HG03108 (cell line): ENCODE measurements around the gene FBN1.
A peak's percentile ranks its signal among the peaks of the same experiment; 100 is the strongest.

Experiments used
- ATAC-seq: cut with Tn5 transposase; IDR thresholded peaks from one replicate; pipeline ENCODE4 v1.9.1; 2021; ENCODE audit warnings: moderate library complexity; ENCODE audit not compliant: unreplicated experiment

FBN1 gene

GRCh38 chr15:48623456-48623855 lies 22.1 kb downstream of the FBN1 start:
- no peak for ATAC-seq

GRCh38 chr15:48622237-48622636 lies 23.3 kb downstream of the FBN1 start:
- no peak for ATAC-seq

- ATAC-seq: no peak
Measured at GRCh38 chr15:48619446-48619845, 26.1 kb downstream of the FBN1 start.

- no peak for ATAC-seq
Measured at GRCh38 chr15:48617619-48618018, 27.9 kb downstream of the FBN1 start.

- ATAC-seq: no peak
Measured at GRCh38 chr15:48616216-48616615, 29.3 kb downstream of the FBN1 start.

GRCh38 chr15:48614051-48614450 lies 31.5 kb downstream of the FBN1 start:
- no peak for ATAC-seq

- no peak for ATAC-seq
Measured at GRCh38 chr15:48609486-48609885, 36.0 kb downstream of the FBN1 start.

GRCh38 chr15:48607846-48608245 lies 37.7 kb downstream of the FBN1 start:
- ATAC-seq: no peak

GRCh38 chr15:48604567-48604966 lies 40.9 kb downstream of the FBN1 start:
- ATAC-seq: no peak

GRCh38 chr15:48603922-48604321 lies 41.6 kb downstream of the FBN1 start:
- ATAC-seq: no peak

GRCh38 chr15:48603123-48603500 lies 42.4 kb downstream of the FBN1 start:
- ATAC-seq: no peak

GRCh38 chr15:48602358-48603122 lies 43.0 kb downstream of the FBN1 start:
- ATAC-seq: no peak

- no peak for ATAC-seq
Measured at GRCh38 chr15:48601095-48601494, 44.4 kb downstream of the FBN1 start.

GRCh38 chr15:48596841-48597240 lies 48.7 kb downstream of the FBN1 start:
- no peak for ATAC-seq

GRCh38 chr15:48596415-48596814 lies 49.1 kb downstream of the FBN1 start:
- ATAC-seq: peak; percentile 37

- ATAC-seq: peak; percentile 44
Measured at GRCh38 chr15:48595981-48596380, 49.5 kb downstream of the FBN1 start.

GRCh38 chr15:48592933-48593332 lies 52.6 kb downstream of the FBN1 start:
- ATAC-seq: no peak

GRCh38 chr15:48592221-48592731 lies 53.2 kb downstream of the FBN1 start:
- ATAC-seq: no peak

- no peak for ATAC-seq
Measured at GRCh38 chr15:48590723-48591122, 54.8 kb downstream of the FBN1 start.

GRCh38 chr15:48584812-48585563 lies 60.5 kb downstream of the FBN1 start:
- no peak for ATAC-seq

- no peak for ATAC-seq
Measured at GRCh38 chr15:48584090-48584811, 61.3 kb downstream of the FBN1 start.
